ENCODE measurements around the gene KLHL10.
A peak's percentile ranks its signal among the peaks of the same experiment; 100 is the strongest.

The KLHL10 gene

GRCh38 chr17:41821776-41822175 is 15.8 kb upstream of the KLHL10 start:
- TF ChIP-seq SNAI2 (CRISPR knock-in tag; IDR thresholded peaks at IDR 0.05) = no peak
- TF ChIP-seq CREB5 (CRISPR knock-in tag; IDR thresholded peaks at IDR 0.05; ENCODE audit: low read depth) = no peak
- no peak for TF ChIP-seq GLIS3 (CRISPR knock-in tag; IDR thresholded peaks at IDR 0.05)
- ATAC-seq = no peak

GRCh38 chr17:41822216-41823140 is 15.1 kb upstream of the KLHL10 start:
- no peak; the same call in none of the 3 replicates for ATAC-seq
- TF ChIP-seq CREB5 (CRISPR knock-in tag; IDR thresholded peaks at IDR 0.05; ENCODE audit: low read depth) = no peak
- TF ChIP-seq TCF4 (CRISPR knock-in tag; IDR thresholded peaks at IDR 0.05; ENCODE audit: borderline replicate concordance) = no peak
- TF ChIP-seq POU6F1 (CRISPR knock-in tag; IDR thresholded peaks at IDR 0.05; ENCODE audit: borderline replicate concordance, low read depth) = no peak
- no peak for TF ChIP-seq BACH2 (CRISPR knock-in tag; IDR thresholded peaks at IDR 0.05; ENCODE audit: borderline replicate concordance)
- TF ChIP-seq ZC3H10 (CRISPR knock-in tag; IDR thresholded peaks at IDR 0.05) = no peak
- TF ChIP-seq CSRNP3 (CRISPR knock-in tag; IDR thresholded peaks at IDR 0.05) = no peak
- no peak for TF ChIP-seq CSDC2 (CRISPR knock-in tag; IDR thresholded peaks at IDR 0.05)
- TF ChIP-seq TOX (CRISPR knock-in tag; IDR thresholded peaks at IDR 0.05; ENCODE audit: borderline replicate concordance) = no peak
- TF ChIP-seq ZFP30 (CRISPR knock-in tag; IDR thresholded peaks at IDR 0.05) = no peak
- no peak for TF ChIP-seq ARNTL (CRISPR knock-in tag; IDR thresholded peaks at IDR 0.05; ENCODE audit: borderline replicate concordance, low read depth)
- TF ChIP-seq PPARA (CRISPR knock-in tag; IDR thresholded peaks at IDR 0.05; ENCODE audit: borderline replicate concordance) = no peak
- no peak for TF ChIP-seq PATZ1 (CRISPR knock-in tag; IDR thresholded peaks at IDR 0.05; ENCODE audit: borderline replicate concordance)
- no peak for TF ChIP-seq RARB (CRISPR knock-in tag; IDR thresholded peaks at IDR 0.05)
- no peak for TF ChIP-seq TSHZ2 (CRISPR knock-in tag; IDR thresholded peaks at IDR 0.05)
- no peak for TF ChIP-seq ZNF565 (CRISPR knock-in tag; conservative IDR thresholded peaks at IDR 0.05; ENCODE audit: low read depth)

- TF ChIP-seq ARNTL (CRISPR knock-in tag; IDR thresholded peaks at IDR 0.05; ENCODE audit: borderline replicate concordance, low read depth) = no peak
Observed at GRCh38 chr17:41823141-41823524, 14.5 kb upstream of the KLHL10 start.

More at GRCh38 chr17:41823141-41823524, 14.5 kb upstream of the KLHL10 start:
- ATAC-seq = peak; percentile 10; the same call in 2 of the 3 replicates
